Pancreas (tissue), 10 donors: ENCODE results near the gene KAT7. TPM values are rescaled to one million over a fixed set of nuclear protein-coding genes. Genes with fewer than 3 reads are reported as not detected.

ENCODE experiments used
- ATAC-seq, 4 donors: fragments of 200-7000 bp; cut with Tn5 transposase; one replicate each; pipeline versions ENCODE4 v1.8.0 to v1.9.1; 2020; ENCODE audit warnings: mild to moderate bottlenecking in 4 of 4, moderate library complexity in 4 of 4
- DNase-seq, 6 donors: peaks; one replicate each; pipeline ENCODE4 v3.0.0-alpha.2; 2020
- FAIRE-seq: peaks from 2 replicates; lab custom pipeline; 2012; peaks lifted over from hg19 to GRCh38; lab: Jason Lieb, UNC
- H3K27ac ChIP-seq, 4 donors: fragments of 200-600 bp; sonication (generic); 1 replicate in 3 of 4; 2 replicates in 1 of 4; pipeline versions ENCODE4 v1.5.0 to v1.8.0; 2020
- H3K27me3 ChIP-seq, 4 donors: fragments of 200-600 bp; one replicate each; pipeline ENCODE4 v1.8.0; 2021
- H3K36me3 ChIP-seq, 3 donors: fragments of 200-600 bp; sonication (generic) in 1 of 3; one replicate each; pipeline versions ENCODE4 v1.5.0 to v1.8.0; 2020 to 2021
- H3K4me1 ChIP-seq, 3 donors: fragments of 200-600 bp; one replicate each; pipeline ENCODE4 v1.8.0; 2021
- H3K4me3 ChIP-seq, 4 donors: fragments of 200-600 bp; sonication (generic) in 2 of 4; one replicate each; pipeline versions ENCODE4 v1.5.0 to v1.8.0; 2020 to 2021
- H3K9me3 ChIP-seq, 4 donors: fragments of 200-600 bp; one replicate each; pipeline ENCODE4 v1.8.0; 2021
- WGBS, 2 donors: extraction: QIAGEN DNeasy Blood & Tissue Kit; methylation state at CpG; one replicate each; pipeline ENCODE4 v1.1.7; 2013; 5-methylcytosine and 5-hydroxymethylcytosine counted together
- intact Hi-C, 3 donors: fragments of 100-400 bp; cut with DNase I; formaldehyde crosslinking; loops; one replicate each; pipeline versions ENCODE4 v1.11.1 to v1.14.2; 2022
- polyA plus RNA-seq, 2 donors: library from polyadenylated mRNA; stranded (reverse); fragments of 200-250 nt; gene quantifications; one replicate each; pipeline ENCODE4 v1.2.3, GENCODE V29; 2013
- total RNA-seq, 6 donors: library from RNA; stranded (reverse); fragmentation: NEBNext Ultra II Directional in 4 of 6; extraction: Animal tissue kit (Norgen Biotek cat#: 25700) in 4 of 6; gene quantifications; one replicate each; pipeline versions ENCODE4 v1.2.1 to v1.2.4, GENCODE V29; 2021 to 2023
- TF ChIP-seq, protein P1 (sequence below), 4 donors: fragments of 200-600 bp; sonication (generic) in 3 of 4; IDR thresholded peaks; one replicate each; pipeline versions ENCODE4 v1.5.0 to v1.8.0; 2021; ENCODE audit warnings: antibody characterized with exemption in 4 of 4
- donor health status: healthy with polysubstance abuse.
- donor health status: DM: no; HTN: no; CAD: no; lungs with moderate emphysema.
- donor health status: DM: no; HTN: no; CAD: no.
- donor health status: control.
- donor health status: control.
- donor health status: Bipolar disorder and iron deficiency.
- donor health status: DM: yes; HTN: yes; CAD: no.
- donor health status: DM: no; HTN: no; CAD: no.
- donor health status: DM: no; HTN: no; CAD: no.
- donor health status: DM: yes; HTN: yes; CAD: no.

KAT7 gene
- total and polyA plus RNA-seq, 8 donors: 3.5 to 31.5 (median 19.1) TPM

DNA sequence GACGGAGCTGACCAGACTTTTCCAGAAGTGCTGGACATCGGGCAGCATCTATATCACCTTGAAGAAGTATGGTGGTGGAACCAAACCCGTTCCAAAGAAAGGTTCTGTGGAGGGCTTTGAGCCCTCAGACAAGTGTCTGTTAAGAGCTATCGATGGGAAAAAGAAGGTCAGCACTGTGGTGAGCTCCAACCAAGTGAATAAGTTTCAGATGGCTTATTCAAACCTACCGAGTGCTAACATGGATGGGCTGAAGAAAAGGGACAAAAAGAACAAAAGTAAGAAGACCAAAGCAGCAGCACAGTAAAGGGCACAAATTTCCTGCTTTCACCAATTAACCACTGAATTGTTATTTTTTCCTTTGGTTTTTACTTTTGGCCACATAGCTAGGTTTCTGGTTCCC is 6.9 kb downstream of the KAT7 start:
- ATAC-seq (no peak), DNase-seq (no peak), FAIRE-seq (no peak)
- TF ChIP-seq, protein P1, sequence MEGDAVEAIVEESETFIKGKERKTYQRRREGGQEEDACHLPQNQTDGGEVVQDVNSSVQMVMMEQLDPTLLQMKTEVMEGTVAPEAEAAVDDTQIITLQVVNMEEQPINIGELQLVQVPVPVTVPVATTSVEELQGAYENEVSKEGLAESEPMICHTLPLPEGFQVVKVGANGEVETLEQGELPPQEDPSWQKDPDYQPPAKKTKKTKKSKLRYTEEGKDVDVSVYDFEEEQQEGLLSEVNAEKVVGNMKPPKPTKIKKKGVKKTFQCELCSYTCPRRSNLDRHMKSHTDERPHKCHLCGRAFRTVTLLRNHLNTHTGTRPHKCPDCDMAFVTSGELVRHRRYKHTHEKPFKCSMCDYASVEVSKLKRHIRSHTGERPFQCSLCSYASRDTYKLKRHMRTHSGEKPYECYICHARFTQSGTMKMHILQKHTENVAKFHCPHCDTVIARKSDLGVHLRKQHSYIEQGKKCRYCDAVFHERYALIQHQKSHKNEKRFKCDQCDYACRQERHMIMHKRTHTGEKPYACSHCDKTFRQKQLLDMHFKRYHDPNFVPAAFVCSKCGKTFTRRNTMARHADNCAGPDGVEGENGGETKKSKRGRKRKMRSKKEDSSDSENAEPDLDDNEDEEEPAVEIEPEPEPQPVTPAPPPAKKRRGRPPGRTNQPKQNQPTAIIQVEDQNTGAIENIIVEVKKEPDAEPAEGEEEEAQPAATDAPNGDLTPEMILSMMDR (IDR thresholded peaks at IDR 0.05): no peak
- Histone ChIP-seq H3K27ac (no peak overlapping the region), H3K4me1 (peaks cover 0 to 2% (median 1%) of the 10 kb centered on the region in 3 donors), H3K27me3 (no peaks in the 10 kb centered on the region), H3K4me3 (no peak overlapping the region), H3K36me3 (peaks cover 0 to 61% (median 19%) of the 10 kb centered on the region in 3 donors), H3K9me3 (no peaks in the 10 kb centered on the region)
- 79 to 85% methylated on average over 5 of the region's 5 CpGs for WGBS, 2 donors
- intact Hi-C loops: no loop called here

DNA sequence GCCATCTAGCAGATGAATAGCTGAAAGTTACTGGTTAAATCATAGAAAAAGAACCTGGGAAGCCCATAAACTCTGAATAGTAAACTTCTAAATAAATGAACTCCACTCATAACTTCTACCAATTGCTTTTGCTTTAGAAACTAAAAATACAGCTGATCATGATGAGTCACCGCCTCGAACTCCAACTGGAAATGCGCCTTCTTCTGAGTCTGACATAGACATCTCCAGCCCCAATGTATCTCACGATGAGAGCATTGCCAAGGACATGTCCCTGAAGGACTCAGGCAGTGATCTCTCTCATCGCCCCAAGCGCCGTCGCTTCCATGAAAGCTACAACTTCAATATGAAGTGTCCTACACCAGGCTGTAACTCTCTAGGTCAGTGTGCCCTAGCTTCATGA is 9.7 kb downstream of the KAT7 start:
- no peak for ATAC-seq
- DNase-seq: no peak
- Histone ChIP-seq H3K36me3 (peaks cover 0 to 47% (median 24%) of the 10 kb centered on the region in 3 donors), H3K4me3 (no peak overlapping the region), H3K27ac (no peak overlapping the region), H3K4me1 (no peaks in the 10 kb centered on the region), H3K27me3 (no peaks in the 10 kb centered on the region), H3K9me3 (no peaks in the 10 kb centered on the region)
- TF ChIP-seq, protein P1 (IDR thresholded peaks at IDR 0.05): no peak
- intact Hi-C loops: no loop called here
- WGBS, 2 donors: 84 to 89% methylated on average over 8 of the region's 8 CpGs
- no peak for FAIRE-seq

DNA sequence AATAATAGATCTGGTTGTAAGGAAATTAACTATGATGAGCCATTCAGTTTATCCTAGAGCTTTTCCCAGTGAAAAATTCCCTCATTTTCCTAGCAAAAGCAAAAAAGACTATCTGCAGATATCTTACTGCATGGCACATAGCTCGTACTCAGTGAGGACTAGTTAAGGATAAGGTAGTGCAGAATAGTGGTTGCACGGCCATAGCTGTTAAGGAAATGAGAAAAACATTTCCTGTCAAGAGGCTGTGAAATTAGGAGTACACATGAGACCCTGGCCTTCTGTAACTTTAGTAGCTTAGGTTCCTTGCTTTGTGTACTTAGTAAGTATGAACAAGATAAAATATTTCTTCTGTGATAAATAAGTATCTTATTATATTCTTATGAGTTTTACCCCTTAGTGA is 10.3 kb downstream of the KAT7 start:
- H3K4me3 ChIP-seq: no peak overlapping the region
- no peaks in the 10 kb centered on the region for H3K27me3 ChIP-seq
- peaks cover 0 to 45% (median 20%) of the 10 kb centered on the region in 3 donors for H3K36me3 ChIP-seq
- 53 to 63% methylated on average over 2 of the region's 2 CpGs for WGBS, 2 donors
- TF ChIP-seq, protein P1 (IDR thresholded peaks at IDR 0.05): no peak
- no peaks in the 10 kb centered on the region for H3K9me3 ChIP-seq
- intact Hi-C loops: no loop called here
- ATAC-seq (no peak), FAIRE-seq (no peak), DNase-seq (no peak)
- H3K4me1 ChIP-seq: no peaks in the 10 kb centered on the region
- no peak overlapping the region for H3K27ac ChIP-seq

DNA sequence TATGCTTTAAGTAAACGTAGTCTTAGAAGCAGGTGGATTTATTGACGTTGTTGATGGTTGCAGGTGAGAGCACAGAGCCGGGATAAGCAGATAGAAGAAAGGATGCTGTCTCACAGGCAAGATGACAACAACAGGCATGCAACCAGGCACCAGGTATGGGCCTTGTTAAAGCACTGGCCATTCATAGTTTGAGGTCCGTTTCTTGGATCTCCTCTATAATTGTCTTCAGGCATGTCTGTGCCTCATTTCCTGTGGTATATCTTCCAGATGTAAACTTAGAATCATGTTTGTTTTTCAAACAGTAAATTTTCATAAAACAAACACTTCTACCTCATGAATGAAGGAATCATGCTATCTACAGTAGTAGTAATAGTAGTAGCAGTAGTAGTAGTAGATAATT is 20.6 kb downstream of the KAT7 start:
- FAIRE-seq: no peak
- WGBS, 2 donors: 53 to 55% methylated on average over 4 of the region's 4 CpGs
- no peaks in the 10 kb centered on the region for H3K9me3 ChIP-seq
- intact Hi-C loops: no loop called here
- no peaks in the 10 kb centered on the region for H3K27me3 ChIP-seq
- DNase-seq: no peak
- no peak overlapping the region for H3K4me3 ChIP-seq
- peaks cover 0 to 4% (median 0%) of the 10 kb centered on the region in 3 donors for H3K4me1 ChIP-seq
- no peak for ATAC-seq
- peaks cover 0 to 41% (median 4%) of the 10 kb centered on the region in 3 donors for H3K36me3 ChIP-seq
- H3K27ac ChIP-seq: no peak overlapping the region
- TF ChIP-seq, protein P1 (IDR thresholded peaks at IDR 0.05): no peak

DNA sequence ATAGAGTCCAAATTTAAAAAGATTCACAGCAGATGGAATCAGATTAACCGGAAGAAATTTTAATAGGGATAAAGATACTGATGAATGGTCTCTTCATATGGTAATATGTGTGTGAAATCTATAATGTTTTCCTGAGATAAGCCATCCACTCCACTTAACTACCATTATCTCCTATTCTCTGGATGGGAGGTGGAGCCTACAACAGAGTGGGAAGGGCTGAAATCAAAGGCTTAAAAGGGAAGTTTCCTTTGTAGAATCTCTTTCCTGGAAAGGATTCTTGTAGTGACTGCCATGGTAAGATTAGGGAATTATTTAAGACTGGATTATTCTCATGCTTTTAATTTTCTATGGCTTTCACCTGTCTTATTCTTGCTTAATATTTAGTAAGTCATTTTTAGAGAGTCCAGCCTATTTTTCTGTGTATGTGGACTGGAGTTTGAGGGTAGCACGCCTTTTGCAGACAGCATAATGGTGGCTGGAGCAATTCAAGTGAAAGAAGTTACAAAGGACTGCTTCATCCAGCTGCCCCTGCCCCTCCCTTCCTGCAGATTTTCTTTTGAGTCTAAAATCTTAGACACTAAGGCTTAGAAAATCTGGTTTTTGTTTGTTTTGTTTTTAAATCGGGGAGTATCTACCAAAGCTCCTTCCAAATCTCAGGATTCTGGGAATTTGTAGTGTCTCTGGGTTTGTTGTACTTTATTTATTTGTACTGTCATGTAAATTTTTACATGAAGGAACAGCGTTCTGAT is 26.5 kb downstream of the KAT7 start:
- H3K4me1 ChIP-seq: peaks cover 0 to 4% (median 4%) of the 10 kb centered on the region in 3 donors
- intact Hi-C loops: no loop called here
- no peaks in the 10 kb centered on the region for H3K27me3 ChIP-seq
- TF ChIP-seq, protein P1 (IDR thresholded peaks at IDR 0.05): no peak
- DNase-seq (no peak), ATAC-seq (no peak), FAIRE-seq (no peak)
- peak overlapping the region in 2 of 4 donors; percentile 23 to 48 for H3K27ac ChIP-seq
- WGBS, 2 donors: 76 to 85% methylated on average over 4 of the region's 4 CpGs
- H3K36me3 ChIP-seq: peaks cover 0 to 39% (median 6%) of the 10 kb centered on the region in 3 donors
- no peak overlapping the region for H3K4me3 ChIP-seq
- no peaks in the 10 kb centered on the region for H3K9me3 ChIP-seq
